Breast epithelium (tissue), 4 donors: ENCODE results near the gene BCL2A1. TPM values are rescaled to one million over a fixed set of nuclear protein-coding genes. Genes with fewer than 3 reads are reported as not detected.
"Not testable (repeated sequence)": the region's sequence is repeated elsewhere in the genome, so short reads cannot be mapped to it uniquely, and the experiment has no call there.

Experiments used
- DNase-seq, 2 donors: peaks; one replicate each; pipeline ENCODE4 v3.0.0-alpha.2; 2019; ENCODE audit warnings: low spot score in 2 of 2
- H3K27ac ChIP-seq, 2 donors: fragments of 200-600 bp; sonication (generic) in 1 of 2; one replicate each; pipeline ENCODE4 v1.5.1; 2016 to 2019; ENCODE audit warnings: mild to moderate bottlenecking in 1 of 2
- H3K27me3 ChIP-seq, 2 donors: fragments of 200-600 bp; sonication (generic) in 1 of 2; one replicate each; pipeline versions ENCODE4 v1.5.1 to v1.6.0; 2017 to 2019; ENCODE audit warnings: control low read depth in 1 of 2, mild to moderate bottlenecking in 1 of 2
- H3K36me3 ChIP-seq: fragments of 200-600 bp; one replicate; pipeline ENCODE4 v1.5.1; 2019
- H3K4me1 ChIP-seq, 2 donors: fragments of 200-600 bp; sonication (generic); one replicate each; pipeline ENCODE4 v1.5.1; 2016 to 2019; ENCODE audit warnings: control low read depth in 1 of 2
- H3K4me3 ChIP-seq, 3 donors: fragments of 200-600 bp; sonication (generic); 1 replicate in 2 of 3; 2 replicates in 1 of 3; pipeline ENCODE4 v1.5.1; 2016 to 2019; ENCODE audit warnings: mild to moderate bottlenecking in 3 of 3, moderate library complexity in 2 of 3
- H3K9me3 ChIP-seq, 2 donors: fragments of 200-600 bp; sonication (generic) in 1 of 2; one replicate each; pipeline ENCODE4 v1.5.1; 2016 to 2019; ENCODE audit warnings: control low read depth in 1 of 2
- CTCF ChIP-seq, 3 donors: fragments of 450-650 bp; IDR thresholded peaks; one replicate each; pipeline ENCODE4 v1.5.1; 2016 to 2017; ENCODE audit warnings: antibody characterized with exemption in 3 of 3, mild to moderate bottlenecking in 3 of 3, moderate library complexity in 3 of 3
- POLR2A ChIP-seq: fragments of 450-650 bp; IDR thresholded peaks from one replicate; pipeline ENCODE4 v1.6.1; 2016; ENCODE audit warnings: antibody characterized with exemption, mild to moderate bottlenecking, moderate library complexity
- POLR2AphosphoS5 ChIP-seq, 3 donors: sonication (generic); formaldehyde crosslinking; IDR thresholded peaks; one replicate each; pipeline ENCODE4 v1.6.1; 2017; ENCODE audit warnings: antibody characterized with exemption in 3 of 3
- intact Hi-C: fragments of 100-400 bp; cut with DNase I; formaldehyde crosslinking; loops from one replicate; pipeline ENCODE4 v1.15.1; 2023; ENCODE audit warnings: low total_unique reads
- total RNA-seq, 3 donors: library from RNA; depleted of rRNA; stranded (reverse); fragments of >200 nt; gene quantifications; one replicate each; pipeline ENCODE4 v1.1.0, GENCODE V29; 2016

BCL2A1 gene
- total RNA-seq, 3 donors from 2014 or later: 1.4 to 12.6 (median 1.6) TPM

- H3K27ac ChIP-seq: no peak overlapping the region
- TF ChIP-seq CTCF (IDR thresholded peaks at IDR 0.05) (no peak), POLR2AphosphoS5 (IDR thresholded peaks at IDR 0.05) (no peak), POLR2A (no peak)
- no peaks in the 10 kb centered on the region for H3K36me3 ChIP-seq
- no peaks in the 10 kb centered on the region for H3K9me3 ChIP-seq
- DNase-seq: no peak
- H3K27me3 ChIP-seq: no peaks in the 10 kb centered on the region
- H3K4me3 ChIP-seq: no peak overlapping the region
- intact Hi-C loops: no loop called here
- no peaks in the 10 kb centered on the region for H3K4me1 ChIP-seq
Observed at GRCh38 chr15:79932447-79932846, 38.5 kb downstream of the BCL2A1 start.

GRCh38 chr15:79930516-79930915 is 40.5 kb downstream of the BCL2A1 start:
- Histone ChIP-seq H3K36me3 (no peaks in the 10 kb centered on the region), H3K4me3 (no peak overlapping the region), H3K9me3 (no peaks in the 10 kb centered on the region), H3K27me3 (no peaks in the 10 kb centered on the region), H3K4me1 (no peaks in the 10 kb centered on the region), H3K27ac (no peak overlapping the region)
- no peak for DNase-seq
- intact Hi-C loops: no loop called here
- TF ChIP-seq CTCF (IDR thresholded peaks at IDR 0.05) (no peak), POLR2AphosphoS5 (IDR thresholded peaks at IDR 0.05) (no peak), POLR2A (no peak)

- no peak for DNase-seq
- TF ChIP-seq POLR2AphosphoS5 (IDR thresholded peaks at IDR 0.05): no peak
- TF ChIP-seq POLR2A: no peak
- TF ChIP-seq CTCF (IDR thresholded peaks at IDR 0.05): no peak
- Histone ChIP-seq H3K4me1 (no peaks in the 10 kb centered on the region), H3K4me3 (no peak overlapping the region), H3K27me3 (no peaks in the 10 kb centered on the region), H3K36me3 (no peaks in the 10 kb centered on the region), H3K9me3 (no peaks in the 10 kb centered on the region), H3K27ac (no peak overlapping the region)
- intact Hi-C loops: no loop called here
Observed at GRCh38 chr15:79929412-79929811, 41.6 kb downstream of the BCL2A1 start.

- H3K27me3 ChIP-seq, H3K4me3 ChIP-seq, intact Hi-C loops, DNase-seq, H3K4me1 ChIP-seq, H3K36me3 ChIP-seq, H3K27ac ChIP-seq: not testable (repeated sequence)
- H3K9me3 ChIP-seq: peaks cover 1 to 12% of the 10 kb centered on the region in 2 donors
Observed at GRCh38 chr15:79926116-79926515, 44.9 kb downstream of the BCL2A1 start.

- no peak for DNase-seq
- no peaks in the 10 kb centered on the region for H3K27me3 ChIP-seq
- H3K4me3 ChIP-seq: peak overlapping the region; percentile 86 to 93 (median 89)
- no peaks in the 10 kb centered on the region for H3K4me1 ChIP-seq
- H3K9me3 ChIP-seq: peaks cover 16 to 30% of the 10 kb centered on the region in 2 donors
- no peak for TF ChIP-seq POLR2AphosphoS5 (IDR thresholded peaks at IDR 0.05)
- TF ChIP-seq CTCF (IDR thresholded peaks at IDR 0.05): no peak
- no peak for TF ChIP-seq POLR2A
- H3K36me3 ChIP-seq: no peaks in the 10 kb centered on the region
- intact Hi-C loops: no loop called here
- peak overlapping the region; percentile 97 to 98 for H3K27ac ChIP-seq
Observed at GRCh38 chr15:79924379-79924778, 46.6 kb downstream of the BCL2A1 start.
